Measurements from ENCODE around the gene COL5A1.
A peak's percentile ranks its signal among the peaks of the same experiment; 100 is the strongest.

Gene COL5A1

DNA sequence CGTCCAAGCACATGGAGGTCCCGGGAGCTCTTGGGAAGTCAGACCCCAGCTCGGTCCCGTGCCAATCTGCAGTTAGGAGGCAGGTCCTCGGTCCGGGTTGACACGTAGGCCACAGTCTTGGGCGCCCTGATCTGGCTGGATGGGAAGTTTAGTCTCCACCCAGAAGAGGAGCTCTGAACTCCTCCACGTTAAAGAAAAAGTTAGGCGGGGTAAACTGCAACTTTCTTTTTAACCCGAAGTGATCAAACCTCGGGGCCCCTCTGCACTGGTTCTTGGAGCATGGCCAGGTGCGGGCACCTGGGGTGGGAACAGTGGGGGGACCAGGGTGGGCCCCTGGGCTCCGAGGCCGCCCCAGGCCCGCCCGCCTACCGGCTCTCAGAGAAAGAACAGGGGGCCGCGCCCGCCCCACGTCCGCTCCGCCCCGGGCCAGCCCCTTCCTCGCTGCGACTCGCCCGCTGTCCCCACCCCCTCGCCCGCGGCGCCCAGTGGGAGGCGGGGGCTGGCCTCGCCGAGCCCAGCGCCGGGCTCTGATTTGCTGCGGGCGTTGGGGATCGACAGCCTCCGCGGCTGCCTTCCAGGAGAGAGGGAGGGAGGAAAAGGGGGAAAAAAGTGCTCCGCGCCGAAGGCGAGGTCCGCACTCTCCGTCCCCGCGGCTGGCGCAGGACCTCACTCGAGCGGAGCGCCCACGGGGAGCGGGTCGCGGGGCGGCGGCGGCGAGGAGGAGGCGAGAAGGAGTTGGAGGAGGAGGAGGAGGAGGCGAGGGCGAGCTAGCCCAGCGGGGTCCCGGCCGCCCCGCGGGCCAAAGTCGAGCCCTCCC lies at the start of gene COL5A1:
TSS of gene COL5A1 (plus strand) at position 631 of the 817 bp plus-strand sequence. CDS start 385 bp downstream, outside the sequence.
- DNase-seq = peak; percentile 70

DNA sequence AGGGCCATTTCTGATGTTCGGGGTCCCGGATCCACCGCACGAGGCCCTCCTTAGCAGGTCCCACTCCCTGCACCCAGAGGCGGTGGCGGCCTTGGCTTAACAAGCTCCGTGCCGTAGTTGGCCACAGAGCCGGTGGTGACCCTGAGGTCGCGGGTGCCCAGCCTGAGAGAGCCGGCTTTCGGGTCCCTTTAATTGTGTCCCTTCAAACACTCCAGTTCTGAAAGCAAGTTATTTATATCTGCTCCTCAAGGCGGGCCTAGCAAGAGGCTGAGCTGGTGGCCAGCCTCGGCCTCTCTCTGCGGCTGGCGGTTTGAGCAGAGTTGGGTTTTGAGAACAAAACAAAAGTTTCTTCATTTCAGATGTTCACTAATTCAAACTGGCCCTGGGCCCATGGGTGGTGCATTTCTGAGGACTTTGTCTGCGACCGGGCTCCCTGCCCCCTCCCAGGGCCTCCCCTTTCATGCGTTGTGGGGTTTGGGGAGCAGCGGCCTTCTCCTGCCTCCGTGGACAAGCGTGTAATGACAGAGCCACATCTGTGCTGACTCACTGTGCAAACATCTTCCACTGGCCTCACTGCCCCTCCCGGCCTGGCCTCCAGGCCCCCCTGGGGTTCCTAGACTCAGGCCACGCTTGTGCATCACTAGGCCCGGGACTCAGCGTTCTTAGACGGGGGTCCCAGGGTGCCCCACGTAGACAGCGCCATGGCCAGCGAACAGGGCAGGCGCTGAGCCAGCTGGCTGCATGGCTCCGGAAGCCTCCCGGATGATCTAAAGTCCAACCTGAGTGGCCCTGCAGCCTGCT lies 49.4 kb upstream of the COL5A1 start:
- no peak for DNase-seq

DNA sequence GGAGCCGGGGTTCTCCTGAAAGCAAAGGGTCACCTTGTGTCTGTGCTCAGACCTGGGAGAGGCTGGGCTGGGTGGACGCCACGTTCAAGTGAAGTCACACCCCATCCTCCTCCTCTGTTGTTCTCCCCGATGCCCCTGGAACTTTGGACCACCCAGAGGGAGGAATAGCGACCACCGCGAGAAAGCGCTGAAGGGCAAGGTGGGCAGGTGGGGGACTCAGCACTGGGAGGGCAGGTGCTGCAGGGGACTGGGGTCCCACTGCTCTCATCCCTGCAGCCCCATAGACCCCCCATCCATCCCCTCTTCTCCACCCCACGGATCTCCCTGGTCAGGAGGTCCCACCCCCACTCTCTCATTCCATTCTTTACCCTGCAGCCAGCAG lies 48.8 kb upstream of the COL5A1 start:
- DNase-seq = no peak

DNA sequence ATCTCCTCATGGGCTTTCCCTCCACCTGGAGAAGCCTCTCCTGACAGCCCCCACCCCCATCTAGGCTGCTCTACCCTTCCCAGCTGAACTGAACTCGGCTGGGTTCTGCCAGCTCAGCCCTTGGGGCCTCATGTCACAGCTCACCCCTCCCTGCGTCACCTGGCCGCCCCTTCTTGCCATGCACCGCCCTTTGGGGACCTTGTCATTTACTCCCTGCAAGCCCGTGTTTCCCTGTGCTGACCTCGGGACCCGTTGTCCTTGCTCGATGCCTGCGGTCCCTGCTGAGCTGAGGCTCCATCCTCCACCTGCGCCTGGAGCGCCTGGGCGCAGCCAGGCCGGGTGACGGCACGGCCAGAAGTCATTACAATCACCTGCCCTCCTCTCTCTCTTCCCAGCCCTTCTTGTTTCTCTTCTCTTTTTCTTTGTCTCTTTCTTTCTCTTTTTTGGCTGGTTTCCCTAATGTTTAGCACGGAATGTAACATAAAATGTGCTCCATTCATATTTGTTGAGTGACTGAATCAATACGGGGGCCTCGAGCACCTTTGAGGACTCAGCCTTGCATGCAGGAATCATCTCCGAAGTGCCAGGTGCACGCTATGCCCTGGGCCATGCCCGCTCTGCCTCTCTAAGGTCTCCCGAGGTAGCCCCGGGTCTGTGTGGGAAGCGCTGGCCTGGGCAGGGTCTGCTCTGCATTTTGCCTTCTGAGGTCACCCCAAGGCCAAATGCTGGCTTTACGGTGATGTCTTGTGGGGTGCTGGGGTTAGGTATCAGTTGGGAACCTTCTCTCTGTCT lies 48.1 kb upstream of the COL5A1 start:
- DNase-seq = no peak

DNA sequence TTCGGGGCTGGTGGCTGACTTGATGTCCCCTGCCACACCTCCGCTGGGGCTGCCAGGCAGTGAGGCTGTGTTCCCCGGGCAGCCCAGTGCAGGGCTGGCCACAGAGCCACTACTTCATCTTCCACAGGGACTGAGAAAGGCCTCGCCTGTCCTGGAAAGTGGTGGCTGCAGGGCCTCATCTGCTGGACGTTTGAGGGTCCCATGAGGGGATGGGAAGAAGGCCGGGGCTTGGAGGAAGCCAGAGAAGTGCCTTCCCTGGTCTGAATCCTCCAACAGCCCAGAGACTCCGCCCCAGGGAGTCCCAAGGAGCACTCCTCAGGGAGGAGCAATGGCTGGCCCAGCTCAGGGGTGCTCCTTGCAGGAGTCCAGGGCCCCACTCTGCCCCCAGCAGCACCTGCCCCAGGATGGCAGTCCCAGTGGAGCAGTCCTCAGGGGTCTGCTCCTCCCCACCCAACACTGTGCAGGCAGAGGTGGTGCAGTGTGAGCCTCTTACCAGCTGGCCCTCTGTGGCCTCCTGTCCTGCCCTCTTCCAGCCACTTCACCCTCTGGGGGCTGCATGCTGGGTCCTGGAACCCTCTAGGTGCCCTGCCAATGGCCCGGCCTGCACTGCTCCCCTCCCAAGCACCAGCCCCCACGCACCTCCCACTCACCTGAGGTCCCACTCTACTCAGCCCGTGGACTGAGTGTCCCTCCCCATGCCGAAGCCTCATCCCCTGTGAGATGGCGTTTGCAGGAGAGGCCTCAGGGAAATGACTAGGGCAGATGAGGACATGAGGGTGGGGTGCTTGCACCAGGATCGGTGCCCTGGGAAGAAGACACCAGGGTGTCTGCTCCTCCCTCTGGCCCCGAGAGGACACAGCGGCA lies 47.3 kb upstream of the COL5A1 start:
- no peak for DNase-seq

DNA sequence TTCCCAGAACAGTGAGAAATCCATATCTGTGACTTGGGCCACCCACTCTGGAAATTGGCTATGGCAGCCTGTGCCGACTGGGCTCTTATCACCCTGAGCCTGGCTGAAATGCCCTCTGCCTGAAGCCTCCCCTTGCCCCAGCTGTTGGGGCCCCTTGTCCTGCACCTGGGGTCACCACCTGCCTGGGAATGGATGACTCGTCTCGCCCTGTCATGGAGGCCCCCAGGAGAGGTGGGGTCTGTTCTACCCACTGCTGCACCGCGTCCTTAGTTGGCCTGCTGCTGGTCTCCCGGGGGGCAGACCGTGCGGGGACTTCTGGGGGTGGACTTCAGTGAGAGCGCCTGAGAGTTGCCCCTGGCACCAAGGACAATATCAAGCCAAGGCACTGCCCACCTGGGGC lies 46.6 kb upstream of the COL5A1 start:
- no peak for DNase-seq

DNA sequence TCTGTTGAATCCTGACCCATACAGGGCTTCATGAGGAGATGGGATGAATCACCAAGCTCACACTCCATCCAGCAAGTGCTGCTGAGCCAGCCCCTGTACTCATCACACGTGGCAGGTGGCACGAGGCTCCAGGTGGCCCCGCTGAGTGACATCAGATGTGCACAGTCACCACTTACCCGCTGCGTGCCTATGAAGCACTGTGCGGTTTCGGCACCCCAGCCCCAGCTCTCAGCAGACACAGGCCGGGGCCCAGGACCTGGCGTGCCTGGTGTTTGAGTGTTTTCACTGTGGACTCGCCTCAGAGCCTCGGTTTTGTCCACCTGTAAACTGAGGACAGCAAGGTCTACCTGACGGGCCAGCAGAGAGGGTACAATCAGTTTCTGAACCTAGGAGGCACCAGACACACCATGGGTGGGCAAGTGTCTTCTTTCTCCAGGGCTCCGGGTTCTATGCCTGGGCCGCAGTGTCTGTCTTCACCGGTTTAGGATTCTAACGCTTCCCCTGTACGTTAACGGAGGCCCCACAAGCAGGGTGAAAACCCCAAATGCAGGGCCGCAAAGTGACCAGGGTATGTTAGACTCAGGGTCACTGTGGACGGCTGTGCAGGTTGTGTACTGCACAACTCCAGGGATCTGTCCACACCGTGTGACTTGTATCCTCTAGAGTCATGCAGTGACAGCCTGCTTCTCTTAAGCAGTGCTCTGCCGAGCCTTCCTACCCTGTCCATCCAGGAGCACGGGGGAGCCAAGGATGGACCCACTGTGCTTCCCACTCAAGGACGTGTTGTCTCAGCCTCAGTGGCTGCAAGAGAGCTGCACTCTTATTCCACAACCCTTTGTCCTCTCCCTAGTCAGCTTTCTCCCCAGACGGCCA lies 44.3 kb upstream of the COL5A1 start:
- DNase-seq = no peak

DNA sequence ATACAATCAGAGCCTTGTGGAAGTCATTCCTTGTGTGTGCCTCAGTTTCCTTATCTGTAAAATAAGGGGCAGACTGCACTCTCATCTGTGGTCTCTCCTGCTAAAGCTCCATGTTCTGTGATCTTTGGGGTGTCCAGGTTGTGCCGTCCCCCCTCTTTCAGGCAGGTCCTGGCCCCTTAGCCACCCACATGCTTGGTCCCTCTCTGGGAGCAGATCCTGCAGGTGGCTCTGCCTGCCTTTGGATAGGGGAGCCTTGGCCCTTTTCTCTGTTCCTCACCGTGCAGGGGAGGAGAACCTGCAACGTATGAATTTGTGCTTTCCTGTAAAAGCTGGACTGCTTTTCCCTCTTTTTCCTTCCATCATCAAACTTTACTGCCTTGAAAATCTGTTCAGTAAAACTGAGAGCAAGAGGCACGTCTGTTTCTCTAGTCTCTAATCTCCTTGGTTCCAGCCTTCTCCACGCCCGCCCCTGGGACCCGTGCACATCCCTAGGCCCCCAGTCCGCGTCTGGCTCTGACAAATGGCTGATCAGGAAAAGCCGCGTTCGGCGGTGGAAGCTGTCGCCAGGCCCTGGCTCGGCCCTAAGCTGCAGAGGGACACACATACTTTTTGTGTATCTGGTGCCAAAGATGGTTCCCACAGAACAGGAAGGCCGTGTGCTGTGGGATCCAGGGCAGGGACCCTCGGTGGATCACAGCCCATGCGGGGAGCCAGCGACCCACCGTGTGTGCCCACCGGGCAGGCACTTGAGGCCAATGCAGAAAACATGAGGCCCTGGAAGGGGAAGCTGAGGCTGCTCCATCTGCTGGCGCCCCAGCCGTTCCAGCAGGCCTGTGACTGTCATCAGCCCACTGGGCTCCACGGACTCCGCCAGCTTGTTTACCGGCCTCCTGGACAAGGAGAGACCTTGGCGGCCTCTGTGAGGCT lies 43.4 kb upstream of the COL5A1 start:
- DNase-seq = no peak

DNA sequence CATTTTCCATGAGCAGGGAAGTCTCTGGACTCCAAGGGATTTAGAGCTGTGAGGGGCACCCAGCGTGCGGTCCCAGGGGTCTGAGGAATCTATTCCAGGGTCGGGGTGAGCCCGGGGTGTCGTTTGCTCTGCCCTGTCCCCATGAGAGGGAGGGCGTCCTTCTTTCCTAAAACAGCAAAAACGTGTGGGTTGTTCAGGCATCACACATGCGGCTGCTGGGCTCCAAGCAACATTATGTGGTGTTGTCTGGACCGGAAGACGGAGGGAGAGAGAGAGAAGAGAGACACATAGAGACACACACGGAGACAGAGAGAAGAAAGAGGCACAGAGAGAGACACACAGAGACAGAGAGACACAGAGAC lies 42.7 kb upstream of the COL5A1 start:
- DNase-seq = no peak

DNA sequence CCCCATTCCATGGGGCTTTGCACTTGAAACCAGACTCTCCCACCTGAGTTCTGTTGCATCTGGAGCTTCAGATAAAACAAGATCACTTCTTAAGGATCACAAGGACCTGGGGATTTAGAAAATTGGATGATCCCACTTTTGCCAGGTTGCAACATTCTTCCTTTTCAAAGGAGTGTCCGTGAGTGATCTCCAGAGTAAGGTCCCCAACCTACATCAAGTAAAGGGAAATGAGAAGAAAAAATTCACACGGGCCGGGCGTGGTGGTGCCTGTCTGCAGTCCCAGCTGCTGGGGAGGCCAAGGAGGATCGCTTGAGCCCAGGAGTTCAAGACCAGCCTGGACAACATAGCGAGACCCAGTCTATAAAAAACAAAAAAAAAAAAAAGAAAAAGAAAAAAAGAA lies 41.2 kb upstream of the COL5A1 start:
- no peak for DNase-seq

DNA sequence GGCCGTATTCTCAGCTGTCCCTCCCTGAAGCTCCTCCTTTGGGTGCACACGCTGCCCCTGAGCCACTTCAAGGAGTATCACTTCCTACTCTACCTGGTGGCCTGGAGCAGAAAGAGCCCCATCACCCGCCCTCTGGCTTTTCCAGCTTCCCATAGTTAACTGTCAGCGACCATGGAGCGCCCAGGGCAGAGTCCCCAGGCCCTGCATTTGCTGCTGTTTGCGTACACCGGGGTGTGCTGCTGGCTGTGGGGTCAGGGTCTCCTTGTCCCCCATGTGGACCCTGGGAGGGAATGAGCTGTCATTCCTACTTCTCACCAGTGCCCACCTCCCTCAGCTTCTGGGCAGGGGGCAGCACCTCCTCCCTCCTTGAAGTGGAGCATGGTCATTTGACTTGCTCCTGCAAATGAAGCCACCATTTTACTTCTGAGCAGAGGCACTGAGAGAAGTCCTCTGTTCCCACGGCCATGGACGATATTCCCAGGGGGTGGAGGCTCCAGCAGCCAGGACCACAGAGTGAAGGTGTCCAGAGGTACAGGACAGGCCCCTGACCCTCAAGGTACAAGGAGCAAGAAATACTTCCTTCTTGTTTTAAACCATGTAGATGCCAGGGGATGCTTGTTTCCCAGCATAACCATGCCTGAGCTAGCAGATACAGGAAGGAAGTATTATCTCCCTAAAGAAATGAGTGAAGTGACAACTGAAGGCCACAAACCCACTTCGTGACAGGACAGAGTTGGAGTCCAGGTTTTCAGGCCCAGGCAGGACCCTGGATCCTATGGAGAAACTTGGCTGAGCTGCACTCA lies 40.6 kb upstream of the COL5A1 start:
- DNase-seq = no peak

DNA sequence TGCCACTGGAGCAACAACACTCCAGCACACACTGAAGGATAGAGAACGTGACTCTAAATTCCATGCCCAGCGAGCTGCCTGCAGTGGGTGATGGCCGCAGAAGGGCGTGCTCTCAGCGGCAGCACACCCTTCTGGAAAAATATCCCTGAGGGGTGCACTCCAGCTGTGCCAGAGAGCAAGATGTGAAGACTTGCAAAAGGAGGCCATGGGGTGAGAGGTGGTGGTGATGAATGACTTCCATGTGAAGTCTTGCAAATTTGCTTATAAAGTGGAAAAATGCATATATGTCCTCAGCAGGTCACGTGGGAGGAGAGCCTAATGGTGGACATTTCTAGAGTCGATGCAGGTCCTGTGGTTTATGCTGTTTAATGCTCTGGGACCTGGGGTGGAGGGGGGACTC lies 39.8 kb upstream of the COL5A1 start:
- DNase-seq = no peak

DNA sequence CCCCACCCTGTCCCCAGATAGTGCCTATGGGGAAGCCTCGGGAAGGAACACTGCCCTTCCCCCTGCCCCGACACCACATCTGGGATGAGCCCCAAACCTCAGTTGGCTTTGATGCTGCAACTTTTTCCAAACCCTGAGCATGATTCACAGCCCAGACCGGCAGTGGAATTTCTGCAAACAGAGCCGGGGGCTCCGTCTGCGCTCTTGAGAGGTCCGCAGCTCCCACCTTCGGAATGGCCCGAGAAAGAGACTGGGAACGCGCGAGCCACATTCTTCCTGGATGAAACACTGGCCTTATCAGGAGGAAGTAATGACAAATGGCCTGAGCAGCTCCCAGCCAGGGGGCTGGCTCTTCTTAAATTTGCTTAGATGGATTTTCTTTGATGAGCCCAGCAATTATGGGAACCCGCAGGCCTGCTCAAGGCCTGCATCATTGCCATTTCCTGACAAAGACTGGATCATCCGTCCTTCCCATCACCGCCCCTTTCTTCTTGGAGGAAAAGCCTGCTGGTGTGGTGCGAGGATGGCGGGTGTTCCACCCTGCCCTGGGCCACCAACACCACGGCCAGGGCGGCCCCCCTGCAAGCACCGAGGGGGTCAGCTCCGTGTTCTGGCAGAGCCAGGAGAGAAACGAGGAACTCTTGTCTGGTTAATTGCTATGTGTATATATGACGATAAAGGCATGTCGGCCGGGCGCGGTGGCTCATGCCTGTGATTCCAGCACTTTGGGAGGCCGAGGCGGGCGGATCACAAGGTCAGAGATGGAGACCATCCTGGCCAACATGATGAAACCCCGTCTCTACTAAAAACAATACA lies 38.8 kb upstream of the COL5A1 start:
- no peak for DNase-seq

DNA sequence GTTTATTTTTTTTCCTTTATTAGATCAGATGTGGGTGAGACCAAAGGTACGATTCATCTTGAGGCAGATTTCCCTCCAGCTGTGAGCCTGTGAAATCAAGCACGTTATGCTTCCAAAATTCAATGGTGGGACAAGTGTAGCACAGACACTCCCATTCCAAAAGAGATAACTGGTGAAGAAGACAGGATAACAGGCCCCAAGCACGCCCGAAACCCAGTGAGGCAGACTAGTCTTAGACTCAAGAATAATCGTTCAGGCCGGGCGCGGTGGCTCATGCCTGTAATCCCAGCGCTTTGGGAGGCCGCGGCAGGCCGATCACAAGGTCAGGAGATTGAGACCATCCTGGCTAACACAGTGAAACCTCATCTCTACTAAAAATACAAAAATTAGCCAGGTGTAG lies 36.8 kb upstream of the COL5A1 start:
- no peak for DNase-seq

DNA sequence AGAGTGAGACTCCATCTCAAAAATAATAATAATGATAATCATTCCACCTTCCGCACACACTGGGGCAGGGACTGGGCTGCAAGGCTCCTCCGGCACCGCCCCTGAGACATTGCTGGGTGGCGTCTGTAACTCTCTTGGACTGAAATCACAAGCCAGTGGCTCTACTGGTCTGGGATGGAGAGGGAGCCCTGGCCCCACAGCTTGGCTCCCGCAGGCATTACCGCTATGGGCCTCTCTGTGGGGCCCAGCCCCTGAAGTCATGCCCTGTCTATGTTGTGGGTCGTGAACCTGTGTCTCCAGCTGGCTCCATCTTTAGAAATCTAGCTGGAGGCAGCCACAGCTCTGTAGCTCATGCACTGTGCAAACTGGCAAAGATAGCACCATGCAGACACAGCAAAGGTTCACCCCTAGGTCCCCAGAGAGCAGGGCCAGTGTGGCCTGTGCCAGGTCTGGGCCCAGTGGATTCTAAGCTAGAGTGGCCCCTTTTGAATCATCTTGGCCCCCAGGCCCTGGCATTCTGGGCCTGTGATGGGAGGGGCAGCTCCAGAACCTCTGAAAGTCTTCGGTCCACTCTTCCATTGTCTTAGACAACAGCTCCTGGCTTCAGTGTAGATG lies 36.1 kb upstream of the COL5A1 start:
- DNase-seq = no peak

DNA sequence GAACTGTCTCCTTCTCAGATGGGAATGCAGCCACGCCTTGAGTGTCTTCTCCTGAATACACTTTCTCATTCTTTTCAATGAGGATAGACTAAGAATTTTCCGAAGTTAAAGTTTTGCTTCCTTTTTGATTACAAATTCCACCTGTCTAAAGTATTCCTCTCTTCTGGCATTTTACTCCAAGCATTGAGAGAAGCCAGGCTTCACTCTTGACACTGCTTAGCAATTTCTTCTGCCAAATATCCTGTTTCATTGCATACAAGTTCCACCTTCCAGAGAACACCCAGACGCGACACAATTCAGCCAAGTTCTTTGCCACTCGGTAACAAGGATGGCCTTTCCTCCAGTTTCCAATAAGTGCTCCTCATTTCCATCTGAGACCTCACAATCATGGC lies 35.6 kb upstream of the COL5A1 start:
- no peak for DNase-seq

DNA sequence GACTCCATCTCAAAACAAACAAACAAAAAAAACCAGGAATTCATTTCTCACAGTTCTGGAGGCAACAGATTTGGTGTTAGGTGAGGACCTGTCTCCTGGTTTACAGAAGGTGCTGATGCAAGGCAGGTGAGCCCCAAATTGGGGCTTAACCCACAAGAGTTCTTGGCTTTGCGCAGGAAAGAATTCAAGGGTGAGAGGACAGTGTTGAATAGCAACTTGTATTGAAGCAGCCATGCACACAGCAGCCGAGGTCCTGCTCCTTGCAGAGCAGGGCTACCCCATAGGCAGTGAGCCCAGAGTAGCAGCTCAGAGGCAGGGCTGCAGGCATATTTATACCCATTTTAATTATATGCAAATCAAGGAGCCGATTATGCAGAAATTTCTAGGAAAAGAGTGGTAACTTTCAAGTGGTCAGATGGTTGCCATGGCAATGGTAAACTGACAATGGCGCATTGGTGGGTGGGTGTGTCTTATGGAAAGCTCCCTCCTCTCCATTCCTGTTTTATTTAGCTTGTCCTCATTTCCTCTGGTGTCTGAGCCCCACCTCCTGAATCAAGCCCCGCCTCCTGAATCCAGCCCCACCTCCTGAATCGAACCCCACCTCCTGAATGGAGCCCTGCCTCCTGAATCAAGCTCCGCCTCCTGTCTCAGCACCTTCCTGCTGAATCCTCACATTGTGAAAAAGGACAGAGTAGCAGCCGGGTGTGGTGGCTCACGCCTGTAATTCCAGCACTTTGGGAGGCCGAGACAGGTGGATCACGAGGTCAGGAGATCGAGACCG lies 34.5 kb upstream of the COL5A1 start:
- DNase-seq = peak; percentile 33
